B cell (primary cell): Measurements from ENCODE around the gene MAJIN.

ENCODE experiments used
- CTCF ChIP-seq: fragments of 200-600 bp; IDR thresholded peaks from one replicate; pipeline ENCODE4 v1.8.0; 2022; ENCODE audit warnings: antibody characterized with exemption, mild to moderate bottlenecking
- EZH2 ChIP-seq: IDR thresholded peaks from 2 replicates; pipeline ENCODE4 v1.6.1; 2012; ENCODE audit warnings: borderline replicate concordance, low read depth, mild to moderate bottlenecking, moderate library complexity, low read length; ENCODE audit not compliant: insufficient read depth, poor library complexity, severe bottlenecking

- TF ChIP-seq CTCF (no peak), EZH2 (no peak)
These were observed 48.7 kb downstream of the MAJIN start for GRCh38 chr11:64923151-64923661.
